Measurements from ENCODE around the gene SNX4.
"Not testable (repeated sequence)": the region's sequence is repeated elsewhere in the genome, so short reads cannot be mapped to it uniquely, and the experiment has no call there.

The SNX4 gene

DNA sequence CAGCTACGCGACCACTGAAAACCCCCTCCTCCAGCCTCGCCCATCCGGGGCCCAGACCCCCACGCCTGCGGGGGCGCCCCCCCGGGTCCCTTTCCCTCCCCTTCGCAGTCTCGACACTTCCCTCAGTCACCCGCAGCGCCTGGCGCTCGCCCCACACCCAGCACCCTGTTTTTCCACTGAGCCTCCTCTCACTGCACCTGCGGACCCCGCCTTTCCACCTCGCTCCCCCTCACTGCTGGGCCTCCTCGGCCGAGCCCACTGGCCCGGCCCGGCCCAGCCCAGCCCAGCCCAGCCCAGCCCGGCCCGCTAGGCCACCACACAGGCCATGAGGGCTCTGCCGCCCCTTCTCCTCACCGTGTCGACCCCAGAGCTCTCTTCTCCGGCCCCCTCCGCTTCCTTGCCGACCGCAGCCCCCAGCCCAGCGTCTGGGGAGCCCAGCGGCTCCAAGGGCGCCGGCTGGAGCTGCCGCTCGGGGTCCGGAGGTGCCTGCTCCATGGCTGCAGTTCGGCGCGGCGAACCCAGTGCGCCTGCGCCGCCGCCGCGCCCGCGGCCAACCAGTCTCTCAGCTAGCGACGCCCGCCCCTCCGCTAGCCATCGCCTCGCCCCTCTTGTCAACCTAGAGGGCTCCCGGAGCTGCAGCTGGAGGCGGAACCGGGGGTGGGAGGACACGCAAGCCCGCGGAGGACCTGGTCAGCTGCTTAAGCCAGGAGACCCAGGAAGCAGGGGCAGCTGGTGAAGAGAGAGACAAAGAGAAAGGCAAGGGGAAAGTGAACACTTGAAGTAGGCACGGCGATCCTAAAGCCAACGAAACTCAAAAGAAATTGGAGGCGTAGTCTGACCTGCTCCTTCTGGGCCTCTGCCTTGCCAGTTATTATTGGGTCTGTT lies at the start of gene SNX4:
TSS of gene SNX4 (minus strand) at position 525 of the 885 bp plus-strand sequence. CDS start at position 495, 30 bp downstream.
- DNase-seq (ENCODE audit: low read depth, low spot score): no peak
- peak within 1 kb of the TSS; percentile 12; the same call in 1 of the 2 replicates for H3K27ac ChIP-seq
- H3K36me3 ChIP-seq (ENCODE audit: insufficient read depth, low read length): peaks cover 29% of the 10 kb centered on the region
- peak within 1 kb of the TSS; percentile 92 for H3K9ac ChIP-seq (ENCODE audit: insufficient read length)
- peak within 1 kb of the TSS; percentile 95 for H3K4me3 ChIP-seq
- H3K9me3 ChIP-seq (ENCODE audit: low read depth, low read length): no peaks in the 10 kb centered on the region
- TF ChIP-seq POLR2AphosphoS5 (IDR thresholded peaks at IDR 0.05; ENCODE audit: borderline replicate concordance, low read depth, low read length) (peak; percentile 87), EZH2 (IDR thresholded peaks at IDR 0.05) (no peak)

DNA sequence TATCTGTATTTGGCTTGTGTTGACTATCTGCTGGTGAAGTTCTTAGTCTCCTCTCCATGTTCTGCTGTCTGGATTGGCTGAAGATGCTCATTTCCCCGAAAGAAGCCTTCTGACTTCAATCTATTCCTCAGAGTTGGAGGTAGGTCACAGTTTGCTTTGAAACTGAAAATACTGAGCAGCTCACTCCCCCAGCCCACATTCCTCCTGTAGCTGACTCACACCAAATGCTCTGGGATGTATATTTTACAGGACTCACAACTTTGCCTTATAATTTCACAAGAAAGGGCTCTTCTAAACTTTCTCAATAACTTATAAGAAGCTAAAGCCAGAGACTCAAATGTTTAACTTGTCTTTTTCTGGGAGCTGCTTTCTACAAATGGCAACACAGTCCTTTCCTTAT lies 36.3 kb upstream of the SNX4 start:
- Histone ChIP-seq H3K9me3 (ENCODE audit: low read depth, low read length) (no peaks in the 10 kb centered on the region), H3K9ac (ENCODE audit: insufficient read length) (no peak overlapping the region), H3K27ac (no peak overlapping the region), H3K4me3 (no peak overlapping the region), H3K36me3 (ENCODE audit: insufficient read depth, low read length) (peaks cover 41% of the 10 kb centered on the region)
- no peak for TF ChIP-seq FOXP2 (optimal IDR thresholded peaks at IDR 0.05; ENCODE audit: control extremely low read depth, extremely low read length, insufficient read depth)
- no peak for TF ChIP-seq EZH2 (IDR thresholded peaks at IDR 0.05)
- TF ChIP-seq POLR2AphosphoS5 (IDR thresholded peaks at IDR 0.05; ENCODE audit: borderline replicate concordance, low read depth, low read length): no peak
- no peak for DNase-seq (ENCODE audit: low read depth, low spot score)

DNA sequence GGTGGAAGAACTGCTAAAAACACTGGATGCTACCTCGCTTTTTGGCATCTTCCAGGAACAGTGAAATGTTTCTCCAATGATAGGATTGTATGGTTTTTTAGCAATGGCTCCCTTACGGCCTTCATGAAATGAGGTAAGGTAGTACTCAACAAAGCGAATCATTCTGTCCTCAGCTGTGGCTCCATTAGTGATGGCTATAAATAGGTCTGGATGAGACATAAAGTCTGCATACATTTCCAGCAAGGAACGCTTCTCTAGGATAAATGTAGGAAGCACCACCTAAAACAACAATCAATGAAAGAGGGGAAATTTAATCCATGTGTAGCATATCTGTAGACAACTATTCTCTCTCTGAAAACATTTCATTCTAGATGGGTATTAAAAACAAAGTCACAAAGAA lies 32.4 kb upstream of the SNX4 start:
- no peak for DNase-seq (ENCODE audit: low read depth, low spot score)
- Histone ChIP-seq H3K36me3 (ENCODE audit: insufficient read depth, low read length) (peaks cover 18% of the 10 kb centered on the region), H3K4me3 (no peak overlapping the region), H3K9me3 (ENCODE audit: low read depth, low read length) (no peaks in the 10 kb centered on the region), H3K9ac (ENCODE audit: insufficient read length) (no peak overlapping the region), H3K27ac (no peak overlapping the region)
- TF ChIP-seq EZH2 (IDR thresholded peaks at IDR 0.05): no peak

DNA sequence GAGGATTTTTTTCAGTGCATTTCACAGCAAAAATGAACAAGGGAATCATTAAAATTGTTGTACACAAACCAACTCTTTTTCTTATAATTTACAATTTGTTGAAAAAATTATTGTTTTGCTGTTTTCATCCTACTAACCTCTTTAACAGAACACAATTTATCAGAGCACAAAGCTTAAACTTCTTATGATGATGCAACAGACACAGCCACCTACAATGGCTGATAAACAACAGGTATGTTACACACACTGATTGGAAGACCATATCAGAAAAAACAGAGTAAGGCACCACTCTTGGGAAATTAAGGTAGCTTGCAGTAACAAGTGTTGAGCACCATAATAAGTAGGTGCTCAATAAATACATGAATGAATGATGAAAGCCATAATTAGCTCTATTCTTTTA lies 8.9 kb upstream of the SNX4 start:
- no peak for TF ChIP-seq FOXP2 (optimal IDR thresholded peaks at IDR 0.05; ENCODE audit: control extremely low read depth, extremely low read length, insufficient read depth)
- no peak for TF ChIP-seq POLR2AphosphoS5 (IDR thresholded peaks at IDR 0.05; ENCODE audit: borderline replicate concordance, low read depth, low read length)
- no peak for TF ChIP-seq EZH2 (IDR thresholded peaks at IDR 0.05)
- H3K9me3 ChIP-seq (ENCODE audit: low read depth, low read length): no peaks in the 10 kb centered on the region
- H3K9ac ChIP-seq (ENCODE audit: insufficient read length): no peak overlapping the region
- no peak overlapping the region for H3K27ac ChIP-seq
- H3K36me3 ChIP-seq (ENCODE audit: insufficient read depth, low read length): peaks cover 25% of the 10 kb centered on the region
- no peak overlapping the region for H3K4me3 ChIP-seq
- DNase-seq (ENCODE audit: low read depth, low spot score): no peak

GRCh38 chr3:125525153-125525552 lies 5.2 kb upstream of the SNX4 start:
- Histone ChIP-seq H3K9ac (ENCODE audit: insufficient read length) (no peak overlapping the region), H3K36me3 (ENCODE audit: insufficient read depth, low read length) (peaks cover 15% of the 10 kb centered on the region), H3K9me3 (ENCODE audit: low read depth, low read length) (no peaks in the 10 kb centered on the region), H3K4me3 (no peak overlapping the region), H3K27ac (no peak overlapping the region)
- no peak for TF ChIP-seq EZH2 (IDR thresholded peaks at IDR 0.05)
- TF ChIP-seq POLR2AphosphoS5 (IDR thresholded peaks at IDR 0.05; ENCODE audit: borderline replicate concordance, low read depth, low read length): no peak
- no peak for DNase-seq (ENCODE audit: low read depth, low spot score)

- Histone ChIP-seq H3K4me3 (peak overlapping the region; percentile 95), H3K36me3 (ENCODE audit: insufficient read depth, low read length) (peaks cover 28% of the 10 kb centered on the region), H3K9ac (ENCODE audit: insufficient read length) (peak overlapping the region; percentile 92)
- DNase-seq (ENCODE audit: low read depth, low spot score); H3K27ac ChIP-seq; H3K9me3 ChIP-seq (ENCODE audit: low read depth, low read length): not testable (repeated sequence)
Observed at GRCh38 chr3:125520563-125520919, 539 bp upstream of the SNX4 start.

- H3K36me3 ChIP-seq (ENCODE audit: insufficient read depth, low read length): peaks cover 53% of the 10 kb centered on the region
- no peak for DNase-seq (ENCODE audit: low read depth, low spot score)
- no peak overlapping the region for H3K4me3 ChIP-seq
- no peak for TF ChIP-seq FOXP2 (optimal IDR thresholded peaks at IDR 0.05; ENCODE audit: control extremely low read depth, extremely low read length, insufficient read depth)
- no peak for TF ChIP-seq EZH2 (IDR thresholded peaks at IDR 0.05)
- no peak for TF ChIP-seq POLR2AphosphoS5 (IDR thresholded peaks at IDR 0.05; ENCODE audit: borderline replicate concordance, low read depth, low read length)
- no peak overlapping the region for H3K27ac ChIP-seq
- no peak overlapping the region for H3K9ac ChIP-seq (ENCODE audit: insufficient read length)
- H3K9me3 ChIP-seq (ENCODE audit: low read depth, low read length): no peaks in the 10 kb centered on the region
Observed at GRCh38 chr3:125515421-125515820, 4.6 kb downstream of the SNX4 start.

DNA sequence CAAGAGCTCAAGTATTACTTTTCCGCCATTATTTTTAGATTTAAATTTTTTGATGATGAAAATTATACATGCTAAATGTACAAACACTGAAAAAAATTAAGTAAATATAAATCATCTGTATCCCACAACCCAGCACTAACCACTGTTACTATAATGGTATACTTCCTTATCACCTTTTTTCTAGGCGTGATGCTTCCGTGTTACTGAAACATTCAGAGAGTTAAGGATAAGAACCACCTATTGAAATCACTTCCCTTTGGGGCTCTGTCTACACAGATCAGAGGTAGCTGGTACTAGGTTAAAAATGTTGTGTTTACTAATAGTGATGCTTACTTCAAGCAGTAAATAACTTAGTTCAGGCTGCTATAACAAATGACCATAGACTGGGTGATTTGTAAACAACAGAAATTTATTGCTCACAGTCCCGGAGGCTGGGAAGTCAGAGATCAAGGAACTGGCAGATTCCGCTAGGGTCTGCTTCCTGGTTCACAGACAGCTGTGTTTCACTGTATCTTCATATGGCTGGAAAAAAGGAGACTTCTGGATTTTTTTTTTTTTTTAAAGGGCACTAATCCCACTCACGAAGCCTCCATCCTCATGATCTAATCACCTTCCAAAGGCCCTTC lies 6.4 kb downstream of the SNX4 start:
- H3K36me3 ChIP-seq (ENCODE audit: insufficient read depth, low read length): peaks cover 67% of the 10 kb centered on the region
- no peak overlapping the region for H3K9ac ChIP-seq (ENCODE audit: insufficient read length)
- TF ChIP-seq EZH2 (IDR thresholded peaks at IDR 0.05) (no peak), POLR2AphosphoS5 (IDR thresholded peaks at IDR 0.05; ENCODE audit: borderline replicate concordance, low read depth, low read length) (no peak), FOXP2 (optimal IDR thresholded peaks at IDR 0.05; ENCODE audit: control extremely low read depth, extremely low read length, insufficient read depth) (no peak)
- no peak overlapping the region for H3K27ac ChIP-seq
- no peak overlapping the region for H3K4me3 ChIP-seq
- H3K9me3 ChIP-seq (ENCODE audit: low read depth, low read length): 0 out of 2 replicates have a peak, but pooled peaks cover 3% of the 10 kb centered on the region
- DNase-seq (ENCODE audit: low read depth, low spot score): no peak
